MM.1S (cell line): ENCODE measurements around the gene TXNDC11.

Source experiments
- DNase-seq: peaks from one replicate; pipeline ENCODE4 v3.0.0-alpha.2; 2015
- H2AFZ ChIP-seq: fragments of 300-600 bp; sonication (generic); 2 replicates; pipeline ENCODE4 v1.6.0; 2016; ENCODE audit warnings: antibody characterized with exemption, low read length
- H3F3A ChIP-seq: fragments of 300-600 bp; sonication (generic); 2 replicates; pipeline ENCODE4 v1.6.1; 2016; ENCODE audit warnings: mild to moderate bottlenecking, antibody characterized with exemption, low read length, moderate library complexity, mixed read lengths; ENCODE audit not compliant: insufficient read depth
- H3K27ac ChIP-seq: fragments of 300-600 bp; sonication (generic); 2 replicates; pipeline ENCODE4 v1.5.1; 2016; ENCODE audit warnings: mild to moderate bottlenecking, low read length
- H3K27me3 ChIP-seq: fragments of 300-600 bp; sonication (generic); replicated peaks from 2 replicates; pipeline ENCODE4 v1.6.0; 2016; ENCODE audit warnings: low read length; ENCODE audit not compliant: insufficient read depth
- H3K36me3 ChIP-seq: fragments of 300-600 bp; sonication (generic); replicated peaks from 2 replicates; pipeline ENCODE4 v1.6.1; 2016; ENCODE audit warnings: mild to moderate bottlenecking, low read length, mixed read lengths; ENCODE audit not compliant: insufficient read depth
- H3K4me1 ChIP-seq: fragments of 300-600 bp; sonication (generic); 2 replicates; pipeline ENCODE4 v1.6.1; 2016; ENCODE audit warnings: low read length, mixed read lengths
- H3K4me2 ChIP-seq: fragments of 300-600 bp; sonication (generic); 2 replicates; pipeline ENCODE4 v1.6.0; 2016; ENCODE audit warnings: low read depth, low read length
- H3K4me3 ChIP-seq: fragments of 300-600 bp; sonication (generic); 2 replicates; pipeline ENCODE4 v1.5.1; 2016; ENCODE audit warnings: low read length, mixed read lengths
- H3K79me2 ChIP-seq: fragments of 300-600 bp; sonication (generic); 2 replicates; pipeline ENCODE4 v1.6.1; 2016; ENCODE audit warnings: mixed run types, low read length, mixed read lengths
- H3K9ac ChIP-seq: fragments of 300-600 bp; sonication (generic); 2 replicates; pipeline ENCODE4 v1.6.1; 2016; ENCODE audit warnings: low read length, mixed read lengths
- H3K9me2 ChIP-seq: fragments of 300-600 bp; sonication (generic); replicated peaks from 2 replicates; pipeline ENCODE4 v1.6.1; 2016; ENCODE audit warnings: mild to moderate bottlenecking, low read length, mixed read lengths; ENCODE audit not compliant: insufficient read depth
- H3K9me3 ChIP-seq: fragments of 300-600 bp; sonication (generic); replicated peaks from 2 replicates; pipeline ENCODE4 v1.6.1; 2016; ENCODE audit warnings: mild to moderate bottlenecking, low read length, mixed read lengths; ENCODE audit not compliant: insufficient read depth
- H4K20me1 ChIP-seq: fragments of 300-600 bp; sonication (generic); 2 replicates; pipeline ENCODE4 v1.6.1; 2016; ENCODE audit warnings: mild to moderate bottlenecking, low read length, moderate library complexity, mixed read lengths; ENCODE audit not compliant: insufficient read depth
- CTCF ChIP-seq: fragments of 300-600 bp; sonication (generic); IDR thresholded peaks from 2 replicates; pipeline ENCODE4 v1.5.1; 2016; ENCODE audit warnings: antibody characterized with exemption, low read length, mixed read lengths
- EZH2 ChIP-seq: fragments of 300-600 bp; sonication (generic); optimal IDR thresholded peaks from 2 replicates; pipeline ENCODE3; 2017; ENCODE audit warnings: low read depth, mild to moderate bottlenecking, antibody characterized with exemption, low read length, mixed read lengths
- EZH2phosphoT487 ChIP-seq: fragments of 300-600 bp; sonication (generic); IDR thresholded peaks from 2 replicates; pipeline ENCODE4 v1.6.1; 2018; ENCODE audit warnings: antibody characterized with exemption, low read length

The TXNDC11 gene

GRCh38 chr16:11738742-11739544 lies 3.7 kb downstream of the TXNDC11 start:
- Histone ChIP-seq H3K79me2 (peaks cover 97% of the 10 kb centered on the region), H3K9me2 (no peaks in the 10 kb centered on the region), H3K4me1 (peaks cover 22% of the 10 kb centered on the region), H3K4me3 (peak overlapping the region; percentile 99), H3K36me3 (peaks cover 27% of the 10 kb centered on the region), H3K9me3 (no peaks in the 10 kb centered on the region), H3K4me2 (peak overlapping the region; percentile 89), H3F3A (peaks cover 86% of the 10 kb centered on the region), H3K27ac (peak overlapping the region; percentile 96), H2AFZ (no peak overlapping the region), H3K9ac (peak overlapping the region; percentile 100), H4K20me1 (no peaks in the 10 kb centered on the region), H3K27me3 (no peaks in the 10 kb centered on the region)
- DNase-seq: peak; percentile 71
- TF ChIP-seq EZH2 (no peak), EZH2phosphoT487 (no peak), CTCF (no peak)

GRCh38 chr16:11737713-11738112 lies 4.9 kb downstream of the TXNDC11 start:
- Histone ChIP-seq H4K20me1 (no peaks in the 10 kb centered on the region), H3K79me2 (peaks cover 98% of the 10 kb centered on the region), H3K4me1 (peaks cover 16% of the 10 kb centered on the region)

DNA sequence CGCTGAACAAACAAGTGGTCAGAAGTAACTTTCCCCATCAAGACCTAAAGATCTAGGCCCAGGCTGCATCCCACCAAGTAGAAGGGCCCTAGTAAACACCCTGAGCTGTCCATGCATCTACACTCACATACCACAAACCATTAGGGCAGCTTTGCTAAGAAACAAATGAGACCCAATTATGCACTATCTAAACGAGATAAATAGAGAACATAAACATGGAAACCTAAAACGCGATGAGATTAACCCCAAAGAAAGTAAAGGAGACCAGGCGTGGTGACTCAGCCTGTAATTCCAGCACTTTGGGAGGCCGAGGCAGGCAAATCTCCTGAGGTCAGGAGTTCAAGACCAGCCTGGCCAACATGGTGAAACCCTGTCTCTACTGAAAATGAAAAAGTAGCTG lies 5.8 kb downstream of the TXNDC11 start:
- H3K4me2 ChIP-seq: peak overlapping the region; percentile 89
- H2AFZ ChIP-seq: no peak overlapping the region
- peaks cover 16% of the 10 kb centered on the region for H3K4me1 ChIP-seq
- H3K9ac ChIP-seq: peak overlapping the region; percentile 100
- no peak for TF ChIP-seq CTCF
- TF ChIP-seq EZH2phosphoT487: no peak
- TF ChIP-seq EZH2: no peak
- H3F3A ChIP-seq: peaks cover 95% of the 10 kb centered on the region
- no peaks in the 10 kb centered on the region for H3K27me3 ChIP-seq
- H3K4me3 ChIP-seq: peak overlapping the region; percentile 99
- H3K27ac ChIP-seq: peak overlapping the region; percentile 96
- H3K9me3 ChIP-seq: no peaks in the 10 kb centered on the region
- H3K9me2 ChIP-seq: no peaks in the 10 kb centered on the region
- DNase-seq: peak; percentile 23
- H4K20me1 ChIP-seq: no peaks in the 10 kb centered on the region
- H3K79me2 ChIP-seq: peaks cover 100% of the 10 kb centered on the region
- H3K36me3 ChIP-seq: peaks cover 27% of the 10 kb centered on the region

More at GRCh38 chr16:11737713-11738112, 4.9 kb downstream of the TXNDC11 start:
- no peaks in the 10 kb centered on the region for H3K27me3 ChIP-seq
- H2AFZ ChIP-seq: no peak overlapping the region
- H3F3A ChIP-seq: peaks cover 92% of the 10 kb centered on the region
- peak overlapping the region; percentile 100 for H3K9ac ChIP-seq
- peaks cover 27% of the 10 kb centered on the region for H3K36me3 ChIP-seq
- peak overlapping the region; percentile 96 for H3K27ac ChIP-seq
- no peaks in the 10 kb centered on the region for H3K9me3 ChIP-seq
- H3K4me3 ChIP-seq: peak overlapping the region; percentile 99
- H3K9me2 ChIP-seq: no peaks in the 10 kb centered on the region
- no peak for TF ChIP-seq EZH2phosphoT487
- no peak for TF ChIP-seq CTCF
- TF ChIP-seq EZH2: no peak
- DNase-seq: peak; percentile 23
- peak overlapping the region; percentile 89 for H3K4me2 ChIP-seq
